ENCODE measurements around the gene MORN5. TPM values are rescaled to one million over a fixed set of nuclear protein-coding genes. Genes with fewer than 3 reads are reported as not detected.

The MORN5 gene
- total RNA-seq, 1 donor from 2014 or later = 0.64 TPM

- no peak overlapping the region for H3K4me3 Mint-ChIP-seq (ENCODE audit: unreplicated experiment)
- H3K36me3 Mint-ChIP-seq (ENCODE audit: low read depth, unreplicated experiment) = no peaks in the 10 kb centered on the region
- no peak overlapping the region for H3K27ac Mint-ChIP-seq (ENCODE audit: unreplicated experiment)
- peaks cover 4% of the 10 kb centered on the region for H3K4me1 Mint-ChIP-seq (ENCODE audit: unreplicated experiment)
- no peak for TF ChIP-seq CTCF (IDR thresholded peaks at IDR 0.05; ENCODE audit: unreplicated experiment)
- H3K9me3 Mint-ChIP-seq (ENCODE audit: unreplicated experiment) = no peaks in the 10 kb centered on the region
- no peak for DNase-seq (ENCODE audit: low spot score)
- peaks cover 3% of the 10 kb centered on the region for H3K27me3 Mint-ChIP-seq (ENCODE audit: unreplicated experiment)
Observed at GRCh38 chr9:122193651-122194050, 33.9 kb downstream of the MORN5 start.

- no peaks in the 10 kb centered on the region for H3K9me3 Mint-ChIP-seq (ENCODE audit: unreplicated experiment)
- H3K27me3 Mint-ChIP-seq (ENCODE audit: unreplicated experiment) = peaks cover 3% of the 10 kb centered on the region
- no peak overlapping the region for H3K4me3 Mint-ChIP-seq (ENCODE audit: unreplicated experiment)
- peaks cover 4% of the 10 kb centered on the region for H3K4me1 Mint-ChIP-seq (ENCODE audit: unreplicated experiment)
- no peaks in the 10 kb centered on the region for H3K36me3 Mint-ChIP-seq (ENCODE audit: low read depth, unreplicated experiment)
- DNase-seq (ENCODE audit: low spot score) = no peak
- TF ChIP-seq CTCF (IDR thresholded peaks at IDR 0.05; ENCODE audit: unreplicated experiment) = no peak
- no peak overlapping the region for H3K27ac Mint-ChIP-seq (ENCODE audit: unreplicated experiment)
Observed at GRCh38 chr9:122195875-122196274, 36.2 kb downstream of the MORN5 start.

GRCh38 chr9:122197426-122197825, 37.7 kb downstream of the MORN5 start:
- TF ChIP-seq CTCF (IDR thresholded peaks at IDR 0.05; ENCODE audit: unreplicated experiment) = no peak
- Mint-ChIP-seq H3K4me3 (ENCODE audit: unreplicated experiment) (no peak overlapping the region), H3K4me1 (ENCODE audit: unreplicated experiment) (peaks cover 11% of the 10 kb centered on the region), H3K27me3 (ENCODE audit: unreplicated experiment) (peaks cover 3% of the 10 kb centered on the region), H3K36me3 (ENCODE audit: low read depth, unreplicated experiment) (no peaks in the 10 kb centered on the region), H3K9me3 (ENCODE audit: unreplicated experiment) (no peaks in the 10 kb centered on the region), H3K27ac (ENCODE audit: unreplicated experiment) (no peak overlapping the region)
- DNase-seq (ENCODE audit: low spot score) = no peak

- no peak overlapping the region for H3K4me3 Mint-ChIP-seq (ENCODE audit: unreplicated experiment)
- H3K4me1 Mint-ChIP-seq (ENCODE audit: unreplicated experiment) = peaks cover 11% of the 10 kb centered on the region
- H3K27ac Mint-ChIP-seq (ENCODE audit: unreplicated experiment) = no peak overlapping the region
- DNase-seq (ENCODE audit: low spot score) = no peak
- H3K36me3 Mint-ChIP-seq (ENCODE audit: low read depth, unreplicated experiment) = no peaks in the 10 kb centered on the region
- no peaks in the 10 kb centered on the region for H3K9me3 Mint-ChIP-seq (ENCODE audit: unreplicated experiment)
- peaks cover 1% of the 10 kb centered on the region for H3K27me3 Mint-ChIP-seq (ENCODE audit: unreplicated experiment)
- no peak for TF ChIP-seq CTCF (IDR thresholded peaks at IDR 0.05; ENCODE audit: unreplicated experiment)
Observed at GRCh38 chr9:122197882-122198281, 38.2 kb downstream of the MORN5 start.

- Mint-ChIP-seq H3K9me3 (ENCODE audit: unreplicated experiment) (no peaks in the 10 kb centered on the region), H3K4me3 (ENCODE audit: unreplicated experiment) (no peak overlapping the region), H3K36me3 (ENCODE audit: low read depth, unreplicated experiment) (no peaks in the 10 kb centered on the region), H3K27ac (ENCODE audit: unreplicated experiment) (no peak overlapping the region), H3K27me3 (ENCODE audit: unreplicated experiment) (peaks cover 1% of the 10 kb centered on the region), H3K4me1 (ENCODE audit: unreplicated experiment) (peaks cover 11% of the 10 kb centered on the region)
- TF ChIP-seq CTCF (IDR thresholded peaks at IDR 0.05; ENCODE audit: unreplicated experiment) = no peak
- DNase-seq (ENCODE audit: low spot score) = no peak
Observed at GRCh38 chr9:122200960-122201595, 41.4 kb downstream of the MORN5 start.

All from endothelial cell (in vitro differentiated cells).